GM18868 (cell line): ENCODE data around the gene HEXD.
"Not testable (repeated sequence)": the region's sequence is repeated elsewhere in the genome, so short reads cannot be mapped to it uniquely, and the experiment has no call there.

Source experiments
- ATAC-seq: cut with Tn5 transposase; IDR thresholded peaks from one replicate; pipeline ENCODE4 v1.9.1; 2021; ENCODE audit warnings: mild to moderate bottlenecking, moderate library complexity; ENCODE audit not compliant: unreplicated experiment

Gene HEXD

GRCh38 chr17:82382220-82382932, 35.8 kb upstream of the HEXD start:
- ATAC-seq, result not testable (repeated sequence)

GRCh38 chr17:82382933-82383255, 35.3 kb upstream of the HEXD start:
- ATAC-seq, result no peak

GRCh38 chr17:82383411-82383810, 34.7 kb upstream of the HEXD start:
- ATAC-seq, result no peak

GRCh38 chr17:82384051-82384729, 34.0 kb upstream of the HEXD start:
- no peak for ATAC-seq

- ATAC-seq, result no peak
Observed at GRCh38 chr17:82384730-82385481, 33.2 kb upstream of the HEXD start.

GRCh38 chr17:82385559-82386254, 32.4 kb upstream of the HEXD start:
- ATAC-seq, result no peak

- ATAC-seq, result no peak
Observed at GRCh38 chr17:82386255-82386831, 31.8 kb upstream of the HEXD start.

GRCh38 chr17:82386881-82387704, 31.1 kb upstream of the HEXD start:
- ATAC-seq, result no peak

- no peak for ATAC-seq
Observed at GRCh38 chr17:82387705-82388106, 30.4 kb upstream of the HEXD start.

GRCh38 chr17:82388223-82388921, 29.8 kb upstream of the HEXD start:
- no peak for ATAC-seq

GRCh38 chr17:82388922-82389283, 29.2 kb upstream of the HEXD start:
- ATAC-seq, result no peak

GRCh38 chr17:82389379-82389778, 28.8 kb upstream of the HEXD start:
- no peak for ATAC-seq

GRCh38 chr17:82390015-82390859, 27.9 kb upstream of the HEXD start:
- no peak for ATAC-seq

- no peak for ATAC-seq
Observed at GRCh38 chr17:82390860-82391435, 27.2 kb upstream of the HEXD start.

GRCh38 chr17:82391496-82392066, 26.6 kb upstream of the HEXD start:
- ATAC-seq, result no peak

GRCh38 chr17:82392209-82392920, 25.8 kb upstream of the HEXD start:
- no peak for ATAC-seq

- no peak for ATAC-seq
Observed at GRCh38 chr17:82392941-82393340, 25.2 kb upstream of the HEXD start.
